H1 (cell line): ENCODE measurements around the gene ZFP64. TPM values are rescaled to one million over a fixed set of nuclear protein-coding genes. Genes with fewer than 3 reads are reported as not detected.

Experiments
- CTCF ChIA-PET: fragments of 300-600 bp; sonication (Branson Sonifier 250); formaldehyde crosslinking; loops from one replicate; lab custom pipeline; 2021; ENCODE audit not compliant: partially characterized antibody; lab: Charles Lee
- POLR2A ChIA-PET: fragments of 300-600 bp; sonication (Branson Sonifier 250); formaldehyde crosslinking; loops from one replicate; lab custom pipeline; 2021; ENCODE audit warnings: inconsistent platforms; ENCODE audit not compliant: partially characterized antibody; lab: Charles Lee
- DNase-seq, 2 experiments: peaks; one replicate each; pipeline versions ENCODE4 v3.0.0 to v3.0.0-alpha.2; 2010 to 2022; ENCODE audit warnings: low spot score in 2 of 2, low read depth in 1 of 2, mixed read lengths in 1 of 2
- FAIRE-seq: peaks from 2 replicates; lab custom pipeline; 2011; peaks lifted over from hg19 to GRCh38; lab: Jason Lieb, UNC
- H2AFZ ChIP-seq: 2 replicates; pipeline ENCODE4 v1.8.1; 2012; ENCODE audit warnings: low read length, inconsistent platforms
- H2AK5ac ChIP-seq: 2 replicates; pipeline ENCODE4 v1.6.1; 2013; ENCODE audit warnings: low read depth, low read length
- H2BK120ac ChIP-seq: replicated peaks from 2 replicates; pipeline ENCODE3; 2013; ENCODE audit warnings: low read depth, low read length, inconsistent platforms
- H2BK12ac ChIP-seq: 2 replicates; pipeline ENCODE4 v1.6.1; 2013; ENCODE audit warnings: low read depth, low read length
- H2BK15ac ChIP-seq: 2 replicates; pipeline ENCODE4 v1.6.1; 2013; ENCODE audit warnings: low read length
- H2BK20ac ChIP-seq: 2 replicates; pipeline ENCODE4 v1.6.1; 2013; ENCODE audit warnings: low read length
- H2BK5ac ChIP-seq: 2 replicates; pipeline ENCODE4 v1.6.1; 2013; ENCODE audit warnings: low read depth, low read length
- H3K14ac ChIP-seq: 2 replicates; pipeline ENCODE4 v1.6.1; 2013; ENCODE audit warnings: inconsistent platforms; ENCODE audit not compliant: insufficient read length
- H3K18ac ChIP-seq: 2 replicates; pipeline ENCODE4 v1.6.1; 2013; ENCODE audit warnings: low read length; ENCODE audit errors: extremely low read depth
- H3K23ac ChIP-seq: 2 replicates; pipeline ENCODE4 v1.6.1; 2013; ENCODE audit warnings: inconsistent platforms; ENCODE audit not compliant: insufficient read length
- H3K23me2 ChIP-seq: 2 replicates; pipeline ENCODE4 v1.6.1; 2013; ENCODE audit warnings: low read depth, low read length
- H3K27ac ChIP-seq: 2 replicates; pipeline ENCODE4 v1.6.1; 2011; ENCODE audit warnings: low read depth, low read length, inconsistent platforms
- H3K27me3 ChIP-seq, 4 experiments: replicated peaks in 1 of 4; 1 replicate in 1 of 4; 2 replicates in 3 of 4; pipeline versions ENCODE4 v1.6.1 to v1.8.1; 2011 to 2013; ENCODE audit warnings: low read length in 3 of 4, mild to moderate bottlenecking in 3 of 4, inconsistent platforms in 2 of 4, mixed read lengths in 2 of 4, moderate library complexity in 1 of 4; ENCODE audit not compliant: control insufficient read depth in 3 of 4, insufficient read depth in 3 of 4; ENCODE audit errors: extremely low read depth in 1 of 4
- H3K36me3 ChIP-seq, 4 experiments: 2 replicates each; pipeline versions ENCODE4 v1.6.1 to v1.8.1; 2011 to 2013; ENCODE audit warnings: mild to moderate bottlenecking in 4 of 4, low read length in 3 of 4, moderate library complexity in 2 of 4, control low read depth in 1 of 4, inconsistent platforms in 1 of 4; ENCODE audit not compliant: insufficient read depth in 4 of 4, control insufficient read depth in 2 of 4
- H3K4ac ChIP-seq: replicated peaks from 2 replicates; pipeline ENCODE3; 2013; ENCODE audit warnings: low read length, low read depth, mixed read lengths, inconsistent platforms; ENCODE audit not compliant: insufficient read length
- H3K4me1 ChIP-seq, 4 experiments: replicated peaks in 1 of 4; 1 replicate in 1 of 4; 2 replicates in 3 of 4; pipeline versions ENCODE4 v1.6.1 to v1.8.1; 2011 to 2013; ENCODE audit warnings: low read length in 3 of 4, inconsistent platforms in 2 of 4, mixed read lengths in 1 of 4; ENCODE audit not compliant: insufficient read depth in 4 of 4, control insufficient read depth in 3 of 4
- H3K4me2 ChIP-seq, 2 experiments: 2 replicates each; pipeline versions ENCODE4 v1.6.1 to v1.8.1; 2011 to 2013; ENCODE audit warnings: low read depth in 2 of 2, low read length in 2 of 2, control low read depth in 1 of 2, inconsistent platforms in 1 of 2, mild to moderate bottlenecking in 1 of 2; ENCODE audit not compliant: insufficient read depth in 1 of 2
- H3K4me3 ChIP-seq, 4 experiments: fragments of 200-600, 300-600 bp in 1 of 4; sonication (generic), shearing (Covaris generic), sonication (Bioruptor Twin) in 1 of 4; 2 replicates each; pipeline versions ENCODE4 v1.5.1 to v1.8.1; 2011 to 2016; ENCODE audit warnings: low read length in 4 of 4, low read depth in 3 of 4, control low read depth in 2 of 4, inconsistent platforms in 2 of 4, mild to moderate bottlenecking in 2 of 4, mixed read lengths in 1 of 4, moderate library complexity in 1 of 4; ENCODE audit not compliant: insufficient read depth in 2 of 4; ENCODE audit errors: extremely low read depth in 1 of 4
- H3K56ac ChIP-seq: replicated peaks from 2 replicates; pipeline ENCODE3; 2013; ENCODE audit warnings: low read depth, mild to moderate bottlenecking, mixed read lengths, low read length, inconsistent platforms; ENCODE audit not compliant: insufficient read length
- H3K79me1 ChIP-seq: 2 replicates; pipeline ENCODE4 v1.6.1; 2013; ENCODE audit warnings: low read depth, low read length, control low read depth
- H3K79me2 ChIP-seq, 2 experiments: 2 replicates each; pipeline versions ENCODE4 v1.6.1 to v1.8.1; 2012 to 2013; ENCODE audit warnings: low read length in 2 of 2, mild to moderate bottlenecking in 2 of 2, inconsistent platforms in 1 of 2; ENCODE audit not compliant: insufficient read depth in 2 of 2, control insufficient read depth in 1 of 2
- H3K9ac ChIP-seq, 4 experiments: replicated peaks in 1 of 4; 1 replicate in 1 of 4; 2 replicates in 3 of 4; pipeline versions ENCODE4 v1.6.1 to v1.8.1; 2011 to 2013; ENCODE audit warnings: low read depth in 3 of 4, low read length in 3 of 4, control low read depth in 2 of 4, mild to moderate bottlenecking in 2 of 4, moderate library complexity in 2 of 4, inconsistent platforms in 1 of 4; ENCODE audit errors: extremely low read depth in 1 of 4
- H3K9me3 ChIP-seq, 2 experiments: 2 replicates each; pipeline versions ENCODE4 v1.6.1 to v1.8.1; 2012 to 2013; ENCODE audit warnings: mild to moderate bottlenecking in 2 of 2, moderate library complexity in 2 of 2, control low read depth in 1 of 2, inconsistent platforms in 1 of 2, low read depth in 1 of 2, low read length in 1 of 2, mixed read lengths in 1 of 2; ENCODE audit not compliant: insufficient read depth in 2 of 2
- H4K20me1 ChIP-seq, 2 experiments: replicated peaks in 1 of 2; 2 replicates each; pipeline versions ENCODE3 to v1.8.1; 2011 to 2013; ENCODE audit warnings: inconsistent platforms in 2 of 2, low read length in 2 of 2, mild to moderate bottlenecking in 1 of 2; ENCODE audit not compliant: insufficient read depth in 2 of 2, control insufficient read depth in 1 of 2
- H4K5ac ChIP-seq: 2 replicates; pipeline ENCODE4 v1.6.1; 2013; ENCODE audit warnings: low read length, low read depth, mixed read lengths, inconsistent platforms; ENCODE audit not compliant: insufficient read length
- H4K8ac ChIP-seq: 2 replicates; pipeline ENCODE4 v1.8.0; 2013; ENCODE audit warnings: mild to moderate bottlenecking, moderate library complexity, low read length, inconsistent platforms; ENCODE audit not compliant: insufficient read depth; ENCODE audit errors: extremely low read depth
- H4K91ac ChIP-seq: replicated peaks from 2 replicates; pipeline ENCODE3; 2013; ENCODE audit warnings: low read length, mixed read lengths, inconsistent platforms; ENCODE audit not compliant: insufficient read length
- BRCA1 ChIP-seq: IDR thresholded peaks from 2 replicates; pipeline ENCODE4 v1.6.1; 2012; ENCODE audit warnings: low read depth, low read length, improper control_type of control experiment
- CBX8 ChIP-seq: fragments of 300-800, 300-1000 bp; sonication (generic); IDR thresholded peaks from 2 replicates; pipeline ENCODE4 v1.7.1; 2016; ENCODE audit warnings: low read depth, low read length, borderline replicate concordance
- CEBPB ChIP-seq: IDR thresholded peaks from 2 replicates; pipeline ENCODE4 v1.6.1; 2012; ENCODE audit warnings: low read depth, low read length
- CHD1 ChIP-seq: IDR thresholded peaks from 2 replicates; pipeline ENCODE4 v1.6.1; 2012; ENCODE audit warnings: low read depth, low read length, improper control_type of control experiment
- EP300 ChIP-seq, 2 experiments: IDR thresholded peaks; 1 replicate in 1 of 2; 2 replicates in 1 of 2; pipeline ENCODE4 v1.6.1; 2011 to 2012; ENCODE audit warnings: low read depth in 2 of 2, low read length in 2 of 2, mild to moderate bottlenecking in 2 of 2, borderline replicate concordance in 1 of 2, inconsistent platforms in 1 of 2, moderate library complexity in 1 of 2
- KDM4A ChIP-seq: IDR thresholded peaks from one replicate; pipeline ENCODE4 v1.7.1; 2012; ENCODE audit warnings: low read depth, mild to moderate bottlenecking, moderate library complexity, low read length, inconsistent platforms; ENCODE audit not compliant: severe bottlenecking
- POLR2A ChIP-seq, 2 experiments: IDR thresholded peaks; 1 replicate in 1 of 2; 2 replicates in 1 of 2; pipeline ENCODE4 v1.6.1; 2011; ENCODE audit warnings: low read depth in 2 of 2, low read length in 2 of 2, mild to moderate bottlenecking in 2 of 2; ENCODE audit errors: control extremely low read depth in 1 of 2
- POLR2AphosphoS5 ChIP-seq: IDR thresholded peaks from 2 replicates; pipeline ENCODE4 v1.6.1; 2011; ENCODE audit warnings: low read depth, low read length
- RBBP5 ChIP-seq: IDR thresholded peaks from 2 replicates; pipeline ENCODE4 v1.7.1; 2012; ENCODE audit warnings: low read depth, mild to moderate bottlenecking, inconsistent platforms, low read length, moderate library complexity, borderline replicate concordance
- RXRA ChIP-seq: IDR thresholded peaks from 2 replicates; pipeline ENCODE4 v1.6.1; 2011; ENCODE audit warnings: low read depth, mild to moderate bottlenecking, low read length, moderate library complexity; ENCODE audit not compliant: insufficient read depth
- SP1 ChIP-seq: IDR thresholded peaks from 2 replicates; pipeline ENCODE4 v1.6.1; 2011; ENCODE audit warnings: low read depth, low read length
- SUZ12 ChIP-seq: fragments of 200-600 bp; sonication (generic); IDR thresholded peaks from 2 replicates; pipeline ENCODE4 v1.6.1; 2012; ENCODE audit warnings: mild to moderate bottlenecking, inconsistent platforms, low read length, moderate library complexity, mixed read lengths
- USF2 ChIP-seq: IDR thresholded peaks from 2 replicates; pipeline ENCODE4 v1.6.1; 2011; ENCODE audit warnings: low read length, improper control_type of control experiment
- ZNF274 ChIP-seq: IDR thresholded peaks from 2 replicates; pipeline ENCODE4 v1.7.0; 2012; ENCODE audit warnings: low read length, borderline replicate concordance; ENCODE audit errors: extremely low read depth
- WGBS, 2 experiments: shearing (Covaris generic) in 1 of 2; methylation state at CpG; one replicate each; pipeline versions ENCODE4 v1.1.6 to v1.1.7; 2013 to 2015; ENCODE audit warnings: low lambda C conversion rate in 2 of 2, mixed read lengths in 2 of 2, inconsistent platforms in 1 of 2, low coverage in 1 of 2, missing lambda C conversion rate in 1 of 2; ENCODE audit not compliant: insufficient replicate concordance in 2 of 2, insufficient coverage in 1 of 2, insufficient read length in 1 of 2; ENCODE audit errors: extremely low coverage in 1 of 2, missing lambda C conversion rate in 1 of 2; 5-methylcytosine and 5-hydroxymethylcytosine counted together
- polyA plus RNA-seq, 7 experiments: library from polyadenylated mRNA; depleted of rRNA in 3 of 7; stranded (reverse) in 5 of 7; unstranded in 2 of 7; fragments of >200 nt in 5 of 7; fragments of 200-250 nt in 2 of 7; gene quantifications; 1 replicate in 5 of 7; 2 replicates in 1 of 7; 4 replicates in 1 of 7; pipeline versions ENCODE4 v1.2.1 to v1.2.3, GENCODE V29; 2011 to 2013; ENCODE audit warnings: missing spikeins in 2 of 7, mixed read lengths in 2 of 7
- total RNA-seq: library from RNA; stranded (reverse); fragmentation: NEBNext Ultra II Directional; extraction: Animal tissue kit (Norgen Biotek cat#: 25700); gene quantifications from 2 replicates; pipeline ENCODE4 v1.2.1, GENCODE V29; 2021

The ZFP64 gene
- total and polyA plus RNA-seq, 2 of the 8 experiments (the other 6 are each of a cell fraction or from before 2014, with no cell fraction given): 25.3 to 43.7 TPM

- Histone ChIP-seq H4K5ac (no peak overlapping the region), H4K8ac (no peak overlapping the region), H2BK12ac (no peak overlapping the region), H3K23me2 (no peaks in the 10 kb centered on the region), H3K9me3 (no peaks in the 10 kb centered on the region), H3K56ac (no peak overlapping the region), H3K9ac (no peak overlapping the region), H3K18ac (no peak overlapping the region), H3K27ac (no peak overlapping the region), H2BK120ac (no peak overlapping the region), H3K4me3 (no peak overlapping the region), H4K91ac (no peak overlapping the region), H2AK5ac (no peak overlapping the region), H3K4me2 (no peak overlapping the region), H3K27me3 (no peaks in the 10 kb centered on the region), H2BK15ac (no peak overlapping the region), H3K79me2 (no peaks in the 10 kb centered on the region), H3K14ac (no peak overlapping the region), H3K4me1 (no peaks in the 10 kb centered on the region), H2BK20ac (no peak overlapping the region), H4K20me1 (no peaks in the 10 kb centered on the region), H3K36me3 (no peaks in the 10 kb centered on the region), H2BK5ac (no peak overlapping the region), H3K23ac (no peak overlapping the region), H3K4ac (no peak overlapping the region), H2AFZ (no peak overlapping the region), H3K79me1 (no peaks in the 10 kb centered on the region)
- FAIRE-seq (no peak), DNase-seq (no peak)
- ChIA-PET CTCF (interaction anchor here (1.0 to 1.7 kb wide), 2 partner anchors 11 to 112 kb away, joined by 3 to 5 read pairs; no protein-coding TSS in a partner anchor), POLR2A (no interaction called here)
- 90% methylated on average over 1 of the region's 1 CpG; no CpG with 5 or more reads in 1 of the 2 experiments for WGBS, 2 experiments
- TF ChIP-seq POLR2A (IDR thresholded peaks at IDR 0.05; ENCODE audit: control extremely low read depth in 1 of 2, low read depth in 2 of 2, low read length in 2 of 2): no peak
- TF ChIP-seq RBBP5: no peak
- no peak for TF ChIP-seq POLR2AphosphoS5
- no peak for TF ChIP-seq RXRA
- no peak for TF ChIP-seq BRCA1
- no peak for TF ChIP-seq CBX8
- no peak for TF ChIP-seq ZNF274
- no peak for TF ChIP-seq CHD1
- no peak for TF ChIP-seq CEBPB
- TF ChIP-seq SP1: no peak
- no peak for TF ChIP-seq USF2
- no peak for TF ChIP-seq SUZ12
- no peak for TF ChIP-seq EP300 (IDR thresholded peaks at IDR 0.05; ENCODE audit: borderline replicate concordance in 1 of 2, low read depth in 2 of 2, low read length in 2 of 2)
- no peak for TF ChIP-seq KDM4A
These were observed 49.2 kb upstream of the ZFP64 start for GRCh38 chr20:52240802-52241201.
